HTR-8/SVneo (cell line): ENCODE data around the gene ZDHHC5.
"Not testable (repeated sequence)": the region's sequence is repeated elsewhere in the genome, so short reads cannot be mapped to it uniquely, and the experiment has no call there.

Source experiments
- DNase-seq: peaks from one replicate; pipeline ENCODE4 v3.0.0; 2011; ENCODE audit warnings: low spot score, mixed read lengths; ENCODE audit not compliant: insufficient read length
- FAIRE-seq: peaks from 2 replicates; lab custom pipeline; 2011; peaks lifted over from hg19 to GRCh38; lab: Jason Lieb, UNC

Gene ZDHHC5

DNA sequence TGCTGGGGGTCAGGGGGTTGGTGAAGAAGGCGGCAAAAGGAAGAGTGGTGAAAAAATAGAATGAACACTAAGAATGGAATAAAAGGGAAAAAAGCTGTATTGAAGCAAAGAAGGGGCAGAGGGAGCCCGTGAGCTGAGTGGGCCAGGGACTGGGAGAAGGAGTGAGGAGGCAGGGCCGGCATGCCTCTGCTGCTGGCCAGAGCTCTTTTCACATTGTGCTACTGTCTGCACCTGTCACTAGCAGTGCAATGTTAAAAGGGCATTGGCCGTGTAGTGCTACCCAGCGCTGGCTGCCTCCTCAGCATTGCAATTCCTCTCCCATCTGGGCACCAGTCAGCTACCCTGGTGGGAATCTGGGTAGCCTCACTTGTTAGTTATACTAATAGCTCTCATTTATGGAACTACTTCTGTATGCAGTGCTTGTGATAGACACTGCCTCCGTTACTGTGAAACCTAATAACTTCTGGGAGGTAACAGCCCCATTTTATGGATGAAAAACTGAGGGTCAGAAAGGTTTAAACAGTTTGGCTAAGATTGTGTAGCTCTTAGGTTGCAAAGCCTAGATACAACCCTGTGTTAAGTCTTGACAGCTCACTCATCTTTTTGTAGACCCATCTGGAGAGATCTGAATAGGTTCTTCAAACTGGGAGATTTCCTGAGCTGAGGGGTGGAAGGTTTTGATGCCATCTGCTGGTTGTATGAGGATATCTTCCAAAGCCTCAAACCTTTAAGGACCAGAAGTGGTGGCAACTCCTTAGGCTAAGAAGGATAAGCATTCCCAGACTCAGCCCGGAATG, 26.7 kb upstream of the ZDHHC5 start:
- FAIRE-seq (peak; percentile 52), DNase-seq (peak; percentile 60)

DNA sequence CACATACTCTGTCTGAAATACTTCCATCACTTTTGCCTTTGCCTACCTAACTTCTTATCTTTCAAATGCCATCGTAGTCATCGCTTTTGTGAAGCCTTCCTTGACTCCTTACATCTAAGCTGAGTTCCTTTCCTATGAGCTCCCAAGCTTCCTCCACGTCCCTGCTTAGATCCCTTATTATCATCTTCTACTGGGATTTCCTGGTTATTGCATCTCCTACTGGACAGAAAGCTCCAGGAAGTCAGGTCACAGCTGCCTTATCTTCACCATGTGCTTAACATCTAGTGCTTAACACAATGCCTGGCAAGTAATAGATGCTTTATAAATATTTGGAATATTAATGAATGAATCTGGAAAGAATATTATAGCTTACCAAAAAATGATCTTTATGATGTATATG, 24.1 kb upstream of the ZDHHC5 start:
- FAIRE-seq (no peak), DNase-seq (no peak)

- peak; percentile 42 for FAIRE-seq
Observed at GRCh38 chr11:57644748-57645688, 22.9 kb upstream of the ZDHHC5 start.

GRCh38 chr11:57645689-57646085, 22.2 kb upstream of the ZDHHC5 start:
- no peak for FAIRE-seq
- no peak for DNase-seq

More at GRCh38 chr11:57644748-57645688, 22.9 kb upstream of the ZDHHC5 start:
- DNase-seq, result peak; percentile 73

DNA sequence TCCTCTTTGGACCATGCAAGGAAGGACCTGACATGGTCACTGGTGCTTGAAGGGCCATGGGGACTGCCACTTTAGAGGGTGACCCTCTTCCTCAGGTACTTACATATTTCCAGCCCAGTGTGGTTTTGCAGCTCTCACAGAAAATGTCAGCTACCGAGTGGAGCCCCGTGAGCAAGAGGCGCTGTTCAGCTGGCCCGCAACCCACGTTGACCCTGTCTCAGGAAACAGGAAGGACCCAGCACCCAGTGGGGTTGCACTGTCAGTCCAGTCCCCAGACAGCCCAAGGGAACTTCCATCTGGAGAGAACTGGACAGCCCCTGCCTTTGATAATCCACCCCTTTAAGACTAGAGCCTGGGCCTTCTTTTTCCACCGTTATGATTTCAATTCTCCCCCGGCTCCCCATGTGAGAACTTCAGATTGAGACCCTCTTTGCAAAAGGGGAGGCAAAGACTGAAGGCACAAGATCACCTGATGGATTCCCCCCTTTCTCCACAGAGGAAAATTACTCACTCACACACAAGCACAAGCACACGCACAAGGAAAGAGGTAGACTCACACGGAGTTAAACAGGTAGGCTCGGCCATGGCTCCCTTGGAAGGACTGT, 21.6 kb upstream of the ZDHHC5 start:
- no peak for FAIRE-seq
- no peak for DNase-seq

DNA sequence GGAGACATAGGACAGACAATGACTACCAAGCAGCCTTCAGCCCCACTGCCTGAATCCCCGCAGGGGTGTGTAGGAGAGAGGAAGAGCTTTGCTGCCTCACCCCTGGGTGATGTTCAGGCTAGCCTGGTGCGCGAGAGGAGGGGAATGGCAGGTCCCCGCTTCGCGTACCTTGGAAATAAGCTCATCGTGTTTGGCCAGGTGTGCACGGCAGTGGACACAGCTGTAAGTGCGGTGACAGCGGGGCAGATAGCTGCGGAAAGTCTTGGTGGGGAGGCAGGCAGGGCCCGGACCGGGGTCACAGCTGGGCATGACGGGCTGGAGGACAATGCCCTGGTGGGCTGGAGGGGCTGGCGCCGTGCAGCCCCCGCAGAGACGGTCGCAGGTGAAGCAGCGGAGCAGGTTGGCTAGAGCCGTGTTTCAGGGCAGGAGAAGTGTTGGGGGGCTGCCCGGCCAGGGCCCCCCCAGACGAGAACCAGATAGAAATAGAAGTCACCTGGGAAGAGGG, 21.1 kb upstream of the ZDHHC5 start:
- FAIRE-seq (peak; percentile 55), DNase-seq (no peak)

GRCh38 chr11:57647372-57647771, 20.5 kb upstream of the ZDHHC5 start:
- DNase-seq (no peak), FAIRE-seq (no peak)

DNA sequence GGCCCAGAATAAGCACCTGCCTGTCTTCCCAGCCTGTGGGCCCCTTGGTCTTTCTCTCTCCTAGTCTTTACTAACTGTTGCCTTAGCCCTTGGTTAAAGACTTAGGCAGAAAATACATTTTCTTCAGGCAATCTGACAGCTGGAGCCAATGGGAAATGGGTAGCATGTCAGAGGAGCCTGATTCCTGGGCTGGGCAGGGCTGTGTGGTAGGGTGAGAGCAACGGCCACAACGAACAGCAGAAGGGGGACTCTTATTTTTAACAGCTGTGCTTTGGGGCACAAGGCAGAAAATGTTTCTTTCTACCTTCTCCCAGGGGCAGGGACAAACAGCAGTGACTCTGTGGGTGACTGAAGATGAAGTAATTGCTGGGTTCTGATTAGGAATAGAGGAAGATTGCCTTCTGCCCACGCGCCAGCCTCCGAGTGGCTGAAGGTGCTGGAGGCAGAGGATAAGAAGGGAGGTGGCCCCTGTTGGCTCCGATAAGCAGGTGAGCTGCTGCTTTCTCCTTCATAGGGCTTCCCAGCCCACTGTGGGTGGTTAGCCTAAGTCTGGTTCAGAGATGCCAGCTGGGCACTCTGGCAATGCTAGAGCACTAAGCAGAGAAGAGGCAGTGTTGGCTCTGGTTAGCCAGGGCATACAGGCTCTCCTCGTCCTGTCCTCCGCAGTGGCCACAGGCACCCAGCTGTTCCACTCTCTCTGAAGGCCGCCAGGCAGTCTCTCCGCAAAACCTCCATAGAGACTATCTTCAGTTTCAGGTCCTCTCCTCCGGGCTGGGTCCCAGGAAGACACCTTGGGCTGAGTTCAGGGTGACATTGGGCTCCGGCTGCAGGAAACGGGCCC, 19.7 kb upstream of the ZDHHC5 start:
- FAIRE-seq, result no peak

GRCh38 chr11:57648801-57649735, 18.8 kb upstream of the ZDHHC5 start:
- FAIRE-seq, result no peak
- DNase-seq, result no peak

More for the DNA sequence above, 19.7 kb upstream of the ZDHHC5 start:
- DNase-seq, result no peak

DNA sequence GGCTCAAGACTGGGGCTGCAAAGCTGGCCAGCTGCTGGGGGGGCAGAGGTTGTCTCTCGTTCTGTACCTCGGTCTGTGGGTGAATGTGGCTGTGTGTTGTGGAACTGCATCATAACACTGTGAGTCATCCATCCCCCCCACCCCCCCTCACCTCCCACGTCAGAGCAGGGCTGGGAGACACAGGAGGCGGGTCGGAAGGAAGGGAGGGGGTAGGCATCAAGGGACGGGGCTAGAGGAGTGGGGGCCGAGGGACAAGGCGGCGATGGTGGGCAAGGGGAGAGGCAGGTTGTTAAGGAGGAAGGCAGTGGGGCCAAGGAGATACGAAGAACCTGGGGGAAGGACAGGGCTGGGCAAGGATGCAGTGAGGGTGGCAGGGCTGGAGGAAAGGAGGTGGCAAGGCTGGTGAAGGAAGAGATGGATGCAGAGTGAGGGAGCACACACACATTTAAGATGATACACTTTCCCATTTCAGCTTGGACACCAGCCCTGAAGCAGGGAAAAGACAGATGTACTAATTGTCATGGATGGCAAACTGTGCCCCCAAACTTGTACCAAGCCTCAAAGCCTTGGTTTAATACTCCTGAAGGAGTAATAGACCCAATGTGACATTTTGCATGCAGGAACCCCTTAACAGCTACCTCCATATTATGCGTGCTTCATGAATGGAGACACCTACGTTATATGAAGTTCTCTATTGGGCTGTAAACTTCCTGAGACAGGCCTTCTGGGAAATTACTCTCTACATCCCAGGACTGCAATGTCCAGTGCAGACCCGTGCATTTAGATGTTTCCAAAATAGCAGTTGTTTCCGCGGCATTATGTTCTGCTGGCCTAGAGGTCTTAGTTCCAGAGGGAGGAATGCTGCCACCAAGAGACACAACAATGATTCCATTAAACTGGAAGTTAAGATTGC, 17.8 kb upstream of the ZDHHC5 start, which contains the start of gene YPEL4:
TSS of gene YPEL4 (minus strand) at position 87 of the 913 bp plus-strand sequence. CDS start 2,805 bp downstream, outside the sequence.
- DNase-seq (peak; percentile 84), FAIRE-seq (peak; percentile 54)

GRCh38 chr11:57650739-57651090, 17.2 kb upstream of the ZDHHC5 start:
- FAIRE-seq (no peak), DNase-seq (no peak)

GRCh38 chr11:57651408-57651807, 16.5 kb upstream of the ZDHHC5 start:
- FAIRE-seq (no peak), DNase-seq (no peak)

DNA sequence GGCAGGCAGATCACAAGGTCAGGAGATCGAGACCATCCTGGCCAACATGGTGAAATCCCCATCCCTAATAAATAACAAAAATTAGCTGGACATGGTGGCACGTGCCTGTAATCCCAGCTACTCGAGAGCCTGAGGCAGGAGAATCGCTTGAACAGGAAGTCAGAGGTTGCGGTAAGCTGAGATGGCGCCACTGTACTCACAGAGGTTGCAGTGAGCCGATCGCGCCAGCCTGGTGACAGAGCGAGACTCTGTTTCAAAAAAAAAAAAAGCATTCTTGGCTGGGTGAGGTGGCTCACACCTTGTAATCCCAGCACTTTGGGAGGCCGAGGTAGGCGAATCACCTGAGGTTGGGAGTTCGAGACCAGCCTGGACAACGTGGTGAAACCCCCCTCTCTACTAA, 15.7 kb upstream of the ZDHHC5 start:
- not testable (repeated sequence) for DNase-seq, FAIRE-seq

- DNase-seq, result no peak
- FAIRE-seq, result no peak
Observed at GRCh38 chr11:57652662-57653061, 15.3 kb upstream of the ZDHHC5 start.

GRCh38 chr11:57653163-57653562, 14.8 kb upstream of the ZDHHC5 start:
- no peak for DNase-seq

GRCh38 chr11:57656885-57657193, 11.1 kb upstream of the ZDHHC5 start:
- no peak for DNase-seq
- no peak for FAIRE-seq

More at GRCh38 chr11:57653163-57653562, 14.8 kb upstream of the ZDHHC5 start:
- FAIRE-seq, result no peak

DNA sequence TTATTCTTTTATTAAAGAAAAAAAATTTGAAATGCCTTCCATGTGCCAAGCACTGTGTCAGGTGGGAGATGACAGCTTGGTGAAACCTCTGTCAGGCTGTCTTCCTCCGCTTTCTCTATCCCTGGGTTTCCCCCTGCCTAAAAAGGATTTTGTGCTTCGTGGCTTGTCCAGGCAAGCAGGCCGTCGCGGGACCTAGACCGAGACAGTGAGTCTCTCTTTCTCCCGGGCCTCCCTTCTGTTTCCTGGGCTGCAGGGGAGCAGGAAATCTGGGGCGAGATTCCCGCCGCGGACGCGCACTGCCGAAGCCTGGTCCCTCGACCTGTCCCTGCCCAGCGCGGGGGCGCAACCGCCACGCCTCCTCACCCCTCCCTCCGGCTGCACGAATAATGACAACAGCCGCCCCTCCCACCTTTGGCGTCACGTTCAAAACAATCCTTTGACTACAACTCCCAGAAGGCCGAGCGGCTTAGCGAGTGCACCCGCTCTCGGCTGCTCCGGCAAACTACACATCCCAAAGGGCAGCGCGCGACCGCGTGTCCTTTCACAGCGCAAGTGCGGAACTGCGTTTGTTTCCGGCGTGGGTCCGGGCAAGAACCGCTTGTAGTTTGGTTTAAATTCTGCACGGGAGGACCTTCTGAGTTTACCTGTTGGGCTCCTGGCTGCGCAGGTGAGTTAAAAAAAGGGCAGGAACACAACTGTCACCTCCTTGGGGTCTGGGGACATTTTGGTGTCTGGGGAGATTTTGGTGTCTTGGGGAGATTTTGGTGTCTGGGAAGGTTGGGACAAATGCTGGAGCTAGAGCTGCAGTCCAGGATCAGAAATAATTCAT, 10.5 kb upstream of the ZDHHC5 start, which contains the start of gene CLP1:
TSS of gene CLP1 (plus strand) at position 569 of the 829 bp plus-strand sequence. CDS start 1,715 bp downstream, outside the sequence.
- FAIRE-seq (peak; percentile 97), DNase-seq (peak; percentile 94)
